GM12878 (cell line): Measurements from ENCODE around the gene TAC3. TPM values are rescaled to one million over a fixed set of nuclear protein-coding genes. Genes with fewer than 3 reads are reported as not detected.

ENCODE experiments used
- BCLAF1 ChIP-seq: fragments of 450-650 bp; IDR thresholded peaks from 2 replicates; pipeline ENCODE4 v1.6.1; 2017; ENCODE audit warnings: antibody characterized with exemption, mild to moderate bottlenecking, moderate library complexity
- BHLHE40 ChIP-seq, 2 experiments: fragments of 450-650 bp in 1 of 2; IDR thresholded peaks; 2 replicates each; pipeline ENCODE4 v1.6.1; 2011 to 2017; ENCODE audit warnings: low read depth in 2 of 2, borderline replicate concordance in 1 of 2, improper control_type of control experiment in 1 of 2, low read length in 1 of 2, mild to moderate bottlenecking in 1 of 2
- CEBPZ ChIP-seq: fragments of 150-350 bp; IDR thresholded peaks from 2 replicates; pipeline ENCODE4 v1.6.1; 2016; ENCODE audit warnings: low read depth, low read length
- EGR1 ChIP-seq, 2 experiments: IDR thresholded peaks; 1 replicate in 1 of 2; 2 replicates in 1 of 2; pipeline ENCODE4 v1.6.1; 2011 to 2012; ENCODE audit warnings: low read depth in 2 of 2, low read length in 2 of 2, borderline replicate concordance in 1 of 2, mild to moderate bottlenecking in 1 of 2, moderate library complexity in 1 of 2
- FOXM1 ChIP-seq: IDR thresholded peaks from 2 replicates; pipeline ENCODE4 v1.6.1; 2012; ENCODE audit warnings: low read depth, mild to moderate bottlenecking, inconsistent platforms, low read length, moderate library complexity
- NFYB ChIP-seq: IDR thresholded peaks from 2 replicates; pipeline ENCODE4 v1.6.1; 2011; ENCODE audit warnings: low read depth, mild to moderate bottlenecking, low read length, improper control_type of control experiment, moderate library complexity; ENCODE audit not compliant: insufficient read depth
- NKRF ChIP-seq: fragments of 450-650 bp; conservative IDR thresholded peaks from 2 replicates; pipeline ENCODE4 v1.6.1; 2017; ENCODE audit warnings: mild to moderate bottlenecking, moderate library complexity
- POLR2AphosphoS5 ChIP-seq: IDR thresholded peaks from 2 replicates; pipeline ENCODE4 v1.6.1; 2011; ENCODE audit warnings: mild to moderate bottlenecking, low read length, inconsistent platforms
- RAD51 ChIP-seq: fragments of 450-650 bp; IDR thresholded peaks from 2 replicates; pipeline ENCODE4 v1.6.1; 2016; ENCODE audit warnings: moderate library complexity, mild to moderate bottlenecking, inconsistent platforms
- RB1 ChIP-seq: fragments of 450-650 bp; formaldehyde crosslinking; IDR thresholded peaks from 2 replicates; pipeline ENCODE4 v1.6.1; 2017; ENCODE audit warnings: mild to moderate bottlenecking, borderline replicate concordance
- RCOR1 ChIP-seq: conservative IDR thresholded peaks from 2 replicates; pipeline ENCODE4 v1.6.1; 2012; ENCODE audit warnings: low read depth, low read length, improper control_type of control experiment
- SREBF2 ChIP-seq: IDR thresholded peaks from 2 replicates; pipeline ENCODE4 v1.6.1; 2012; ENCODE audit warnings: mild to moderate bottlenecking, low read length
- ZBTB40 ChIP-seq: fragments of 450-650 bp; IDR thresholded peaks from 2 replicates; pipeline ENCODE4 v1.6.1; 2016; ENCODE audit warnings: mild to moderate bottlenecking, moderate library complexity, borderline replicate concordance
- polyA plus RNA-seq, 11 experiments: library from polyadenylated mRNA; depleted of rRNA in 4 of 11; unstranded in 6 of 11; stranded (reverse) in 5 of 11; fragments of >200 nt; fragmentation: Nextera tagmentation in 4 of 11; fragmentation: Illumina TruSeq in 1 of 11; extraction: Ambion mirVana in 4 of 11; extraction: Trizol in 1 of 11; gene quantifications; 1 replicate in 1 of 11; 2 replicates in 10 of 11; pipeline versions ENCODE4 v1.2.1 to v1.2.3, GENCODE V29; 2011 to 2016; ENCODE audit warnings: inconsistent platforms in 2 of 11, missing spikeins in 2 of 11, low read depth in 1 of 11
- total RNA-seq, 4 experiments: library from RNA; depleted of rRNA in 3 of 4; stranded (reverse); fragments of >200 nt in 3 of 4; fragmentation: Illumina TruSeq in 1 of 4; extraction: Trizol in 1 of 4; gene quantifications; 2 replicates each; pipeline versions ENCODE4 v1.2.1 to v1.2.3, GENCODE V29; 2013 to 2021

Gene TAC3
- total and polyA plus RNA-seq, 10 of the 15 experiments (the other 5 are each of a cell fraction or from before 2014, with no cell fraction given): 0.11 to 0.18 (median 0.13) TPM; not detected in 7

- TF ChIP-seq NKRF: 0 out of 2 replicates have a peak, but pooled peaks have one; percentile 53
- TF ChIP-seq FOXM1: peak; percentile 72
- TF ChIP-seq EGR1 (IDR thresholded peaks at IDR 0.05; ENCODE audit: borderline replicate concordance in 1 of 2, low read depth in 2 of 2, low read length in 2 of 2): peak in 1 of 2 experiments; percentile 79; a peak in 2 of 3 replicates
- TF ChIP-seq CEBPZ: no peak
- TF ChIP-seq BHLHE40 (IDR thresholded peaks at IDR 0.05; ENCODE audit: borderline replicate concordance in 1 of 2, low read depth in 2 of 2, low read length in 1 of 2): no peak; a peak in 2 of 4 replicates
- TF ChIP-seq ZBTB40: no peak
- no peak for TF ChIP-seq NFYB
- no peak for TF ChIP-seq RB1
- TF ChIP-seq BCLAF1: no peak
- TF ChIP-seq POLR2AphosphoS5: peak; percentile 53; the same call in 1 of the 2 replicates
- no peak for TF ChIP-seq RCOR1
- TF ChIP-seq SREBF2: no peak
- no peak for TF ChIP-seq RAD51
Measured at GRCh38 chr12:57005980-57006808, 10.1 kb downstream of the TAC3 start, which contains the start of gene ZBTB39 (continued).
